GM06990 (cell line): ENCODE results near the gene ABR.
"Not testable (repeated sequence)": the region's sequence is repeated elsewhere in the genome, so short reads cannot be mapped to it uniquely, and the experiment has no call there.

ENCODE experiments used
- DNase-seq: peaks from one replicate; pipeline ENCODE4 v3.0.0-alpha.2; 2011; ENCODE audit not compliant: insufficient read length; ENCODE audit errors: extremely low read depth
- H3K27me3 ChIP-seq: replicated peaks from 2 replicates; pipeline ENCODE4 v1.6.0; 2011; ENCODE audit warnings: low read length; ENCODE audit not compliant: control insufficient read depth, insufficient read depth
- H3K36me3 ChIP-seq: 2 replicates; pipeline ENCODE4 v1.5.1; 2011; ENCODE audit warnings: low read length; ENCODE audit not compliant: control insufficient read depth, insufficient read depth
- H3K4me3 ChIP-seq: replicated peaks from 2 replicates; pipeline ENCODE4 v1.5.1; 2011; ENCODE audit warnings: low read depth, mild to moderate bottlenecking, control low read depth, low read length
- CTCF ChIP-seq: IDR thresholded peaks from 2 replicates; pipeline ENCODE4 v1.5.1; 2011; ENCODE audit warnings: low read length, control low read depth, mild to moderate bottlenecking, inconsistent platforms; ENCODE audit not compliant: insufficient read depth, poor library complexity, severe bottlenecking

The ABR gene

GRCh38 chr17:1070411-1070810 is 109.4 kb downstream of the ABR start:
- H3K36me3 ChIP-seq, result peaks cover 29% of the 10 kb centered on the region
- no peak overlapping the region for H3K4me3 ChIP-seq
- H3K27me3 ChIP-seq, result no peaks in the 10 kb centered on the region
- no peak for DNase-seq
- no peak for TF ChIP-seq CTCF

- H3K36me3 ChIP-seq, result peaks cover 29% of the 10 kb centered on the region
- DNase-seq, result no peak
- no peaks in the 10 kb centered on the region for H3K27me3 ChIP-seq
- no peak overlapping the region for H3K4me3 ChIP-seq
- TF ChIP-seq CTCF, result no peak
Observed at GRCh38 chr17:1069847-1070246, 109.9 kb downstream of the ABR start.

GRCh38 chr17:1068356-1068755 is 111.4 kb downstream of the ABR start:
- DNase-seq, result no peak
- peaks cover 31% of the 10 kb centered on the region for H3K36me3 ChIP-seq
- H3K4me3 ChIP-seq, result no peak overlapping the region
- no peaks in the 10 kb centered on the region for H3K27me3 ChIP-seq
- no peak for TF ChIP-seq CTCF

GRCh38 chr17:1067282-1067956 is 112.4 kb downstream of the ABR start:
- DNase-seq, result no peak
- TF ChIP-seq CTCF, result no peak
- Histone ChIP-seq H3K27me3 (no peaks in the 10 kb centered on the region), H3K36me3 (peaks cover 34% of the 10 kb centered on the region), H3K4me3 (no peak overlapping the region)

- H3K4me3 ChIP-seq, H3K27me3 ChIP-seq, DNase-seq: not testable (repeated sequence)
- peaks cover 35% of the 10 kb centered on the region for H3K36me3 ChIP-seq
Observed at GRCh38 chr17:1065416-1065815, 114.4 kb downstream of the ABR start.

GRCh38 chr17:1060991-1061390 is 118.8 kb downstream of the ABR start:
- DNase-seq, result no peak
- TF ChIP-seq CTCF, result no peak
- Histone ChIP-seq H3K27me3 (no peaks in the 10 kb centered on the region), H3K4me3 (no peak overlapping the region), H3K36me3 (peaks cover 37% of the 10 kb centered on the region)
